HCT116 (cell line): ENCODE data around the gene BEST4.

Experiments used
- EZH2 ChIP-seq: fragments of 200-600 bp; sonication (generic); IDR thresholded peaks from 2 replicates; pipeline ENCODE4 v1.6.1; 2017; ENCODE audit warnings: antibody characterized with exemption, mixed run types
- POLR2A ChIP-seq: IDR thresholded peaks from 2 replicates; pipeline ENCODE4 v1.7.0; 2011; ENCODE audit warnings: borderline replicate concordance; ENCODE audit not compliant: insufficient read depth, insufficient read length; ENCODE audit errors: extremely low read depth
- REST ChIP-seq: IDR thresholded peaks from 2 replicates; pipeline ENCODE4 v1.6.1; 2012; ENCODE audit warnings: low read depth
- TF ChIP-seq, protein P1 (sequence below): IDR thresholded peaks from 2 replicates; pipeline ENCODE4 v1.6.1; 2012

- TF ChIP-seq EZH2: no peak
- TF ChIP-seq POLR2A: no peak
- TF ChIP-seq, protein P1, sequence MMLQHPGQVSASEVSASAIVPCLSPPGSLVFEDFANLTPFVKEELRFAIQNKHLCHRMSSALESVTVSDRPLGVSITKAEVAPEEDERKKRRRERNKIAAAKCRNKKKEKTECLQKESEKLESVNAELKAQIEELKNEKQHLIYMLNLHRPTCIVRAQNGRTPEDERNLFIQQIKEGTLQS: no peak
- no peak for TF ChIP-seq REST
These were observed 25.0 kb upstream of the BEST4 start for GRCh38 chr1:44812822-44813543.
